Lung (tissue), 12 donors: ENCODE results near the gene GNAZ. TPM values are rescaled to one million over a fixed set of nuclear protein-coding genes. Genes with fewer than 3 reads are reported as not detected.
A peak's percentile ranks its signal among the peaks of the same experiment; 100 is the strongest.

Source experiments
- ATAC-seq: fragments of 200-7000 bp; cut with Tn5 transposase; one replicate; pipeline ENCODE4 v1.9.1; 2020; ENCODE audit warnings: moderate number of reproducible peaks; ENCODE audit not compliant: insufficient read depth, low FRiP score
- DNase-seq, 3 donors: peaks; one replicate each; pipeline ENCODE4 v3.0.0-alpha.2; 2013 to 2017
- H3K27ac ChIP-seq, 2 donors: one replicate each; pipeline ENCODE4 v1.5.1; 2013; ENCODE audit warnings: mild to moderate bottlenecking in 2 of 2, moderate library complexity in 2 of 2, control low read depth in 1 of 2, inconsistent platforms in 1 of 2, low read depth in 1 of 2, low read length in 1 of 2
- H3K27me3 ChIP-seq, 3 donors: one replicate each; pipeline ENCODE4 v1.5.1; 2013; ENCODE audit warnings: low read length in 2 of 3; ENCODE audit not compliant: control insufficient read depth in 3 of 3, insufficient read depth in 3 of 3
- H3K36me3 ChIP-seq, 4 donors: one replicate each; pipeline ENCODE4 v1.5.1; 2013; ENCODE audit warnings: low read length in 4 of 4, mild to moderate bottlenecking in 1 of 4, moderate library complexity in 1 of 4; ENCODE audit not compliant: control insufficient read depth in 4 of 4, insufficient read depth in 4 of 4
- H3K4me1 ChIP-seq, 5 donors: one replicate each; pipeline ENCODE4 v1.5.1; 2013; ENCODE audit warnings: low read length in 5 of 5, mild to moderate bottlenecking in 2 of 5, moderate library complexity in 1 of 5; ENCODE audit not compliant: control insufficient read depth in 5 of 5, insufficient read depth in 5 of 5
- H3K4me3 ChIP-seq: one replicate; pipeline ENCODE4 v1.5.1; 2013; ENCODE audit warnings: mild to moderate bottlenecking, control low read depth, moderate library complexity
- H3K9ac ChIP-seq, 2 donors: one replicate each; pipeline ENCODE4 v1.5.1; 2013; ENCODE audit warnings: low read length in 2 of 2, control low read depth in 1 of 2; ENCODE audit not compliant: insufficient read depth in 1 of 2
- H3K9me3 ChIP-seq, 4 donors: one replicate each; pipeline ENCODE4 v1.5.1; 2013; ENCODE audit warnings: low read length in 3 of 4, mild to moderate bottlenecking in 1 of 4, moderate library complexity in 1 of 4; ENCODE audit not compliant: control insufficient read depth in 4 of 4, insufficient read depth in 3 of 4
- CTCF ChIP-seq: IDR thresholded peaks from 2 replicates; pipeline ENCODE4 v1.5.1; 2012; ENCODE audit warnings: mild to moderate bottlenecking; ENCODE audit errors: control extremely low read depth, extremely low read depth
- WGBS, 2 donors: extraction: QIAGEN DNeasy Blood & Tissue Kit; methylation state at CpG; one replicate each; pipeline ENCODE4 v1.1.7; 2013; 5-methylcytosine and 5-hydroxymethylcytosine counted together
- polyA plus RNA-seq, 2 donors: library from polyadenylated mRNA; stranded (reverse); fragments of 200-250 nt; gene quantifications; one replicate each; pipeline ENCODE4 v1.2.1, GENCODE V29; 2013
- total RNA-seq, 2 donors: library from RNA; depleted of rRNA in 1 of 2; stranded (reverse); fragments of >200 nt in 1 of 2; gene quantifications; one replicate each; pipeline ENCODE4 v1.2.1, GENCODE V29; 2014 to 2021
- donor health status: control.
- donor health status: control.
- donor health status: Bipolar disorder and iron deficiency.
- donor health status: healthy.
- donor health status: DM: yes; HTN: yes; CAD: no.

GNAZ gene
- total and polyA plus RNA-seq, 4 donors: 0.77 to 5.0 (median 2.3) TPM

- Histone ChIP-seq H3K36me3 (no peaks in the 10 kb centered on the region), H3K27me3 (no peaks in the 10 kb centered on the region), H3K9ac (no peak overlapping the region), H3K4me1 (no peaks in the 10 kb centered on the region), H3K4me3 (no peak overlapping the region), H3K9me3 (peaks cover 0 to 2% (median 0%) of the 10 kb centered on the region in 4 donors), H3K27ac (no peak overlapping the region)
- peak in 1 of 3 donors; percentile 17 for DNase-seq
- WGBS, 2 donors: 57 to 63% methylated on average over 6 of the region's 6 CpGs
- TF ChIP-seq CTCF: no peak
- ATAC-seq: no peak
Measured at GRCh38 chr22:23036684-23037428, 33.5 kb upstream of the GNAZ start.

GRCh38 chr22:23037429-23038333, 32.6 kb upstream of the GNAZ start:
- Histone ChIP-seq H3K36me3 (no peaks in the 10 kb centered on the region), H3K9me3 (peaks cover 0 to 2% (median 0%) of the 10 kb centered on the region in 4 donors), H3K4me3 (no peak overlapping the region), H3K4me1 (no peaks in the 10 kb centered on the region), H3K27me3 (no peaks in the 10 kb centered on the region), H3K9ac (no peak overlapping the region), H3K27ac (no peak overlapping the region)
- no peak for DNase-seq
- 81 to 82% methylated on average over 8 of the region's 8 CpGs for WGBS, 2 donors
- no peak for TF ChIP-seq CTCF
- no peak for ATAC-seq

- no peak for ATAC-seq
- no peak for DNase-seq
- peaks cover 0 to 2% (median 0%) of the 10 kb centered on the region in 4 donors for H3K9me3 ChIP-seq
- 88 to 97% methylated on average over 6 of the region's 6 CpGs for WGBS, 2 donors
- H3K9ac ChIP-seq: no peak overlapping the region
- H3K27ac ChIP-seq: no peak overlapping the region
- no peak for TF ChIP-seq CTCF
- no peak overlapping the region for H3K4me3 ChIP-seq
- no peaks in the 10 kb centered on the region for H3K27me3 ChIP-seq
- no peaks in the 10 kb centered on the region for H3K4me1 ChIP-seq
- no peaks in the 10 kb centered on the region for H3K36me3 ChIP-seq
Measured at GRCh38 chr22:23038334-23038642, 32.0 kb upstream of the GNAZ start.
